ENCODE measurements around the gene WDR43.

Gene WDR43

GRCh38 chr2:28930205-28930604, 35.7 kb downstream of the WDR43 start:
- TF ChIP-seq CTCF (IDR thresholded peaks at IDR 0.05; ENCODE audit: insufficient read depth, missing control alignments) = no peak
- DNase-seq (ENCODE audit: insufficient read length, low spot score) = no peak
- no peak for FAIRE-seq

- no peak for TF ChIP-seq CTCF (IDR thresholded peaks at IDR 0.05; ENCODE audit: insufficient read depth, missing control alignments)
- DNase-seq (ENCODE audit: insufficient read length, low spot score) = no peak
- no peak for FAIRE-seq
Measured at GRCh38 chr2:28934769-28935168, 40.3 kb downstream of the WDR43 start.

GRCh38 chr2:28941008-28941407, 46.5 kb downstream of the WDR43 start:
- FAIRE-seq = no peak
- no peak for DNase-seq (ENCODE audit: insufficient read length, low spot score)
- TF ChIP-seq CTCF (IDR thresholded peaks at IDR 0.05; ENCODE audit: insufficient read depth, missing control alignments) = no peak

- DNase-seq (ENCODE audit: insufficient read length, low spot score) (no peak), FAIRE-seq (no peak)
- TF ChIP-seq CTCF (IDR thresholded peaks at IDR 0.05; ENCODE audit: insufficient read depth, missing control alignments) = no peak
Measured at GRCh38 chr2:28944535-28945248, 50.2 kb downstream of the WDR43 start.

- FAIRE-seq (no peak), DNase-seq (ENCODE audit: insufficient read length, low spot score) (no peak)
- TF ChIP-seq CTCF (IDR thresholded peaks at IDR 0.05; ENCODE audit: insufficient read depth, missing control alignments) = no peak
Measured at GRCh38 chr2:28948160-28948559, 53.7 kb downstream of the WDR43 start.

GRCh38 chr2:28949190-28949589, 54.7 kb downstream of the WDR43 start:
- no peak for TF ChIP-seq CTCF (IDR thresholded peaks at IDR 0.05; ENCODE audit: insufficient read depth, missing control alignments)
- FAIRE-seq (no peak), DNase-seq (ENCODE audit: insufficient read length, low spot score) (no peak)

- FAIRE-seq (no peak), DNase-seq (ENCODE audit: insufficient read length, low spot score) (no peak)
- TF ChIP-seq CTCF (IDR thresholded peaks at IDR 0.05; ENCODE audit: insufficient read depth, missing control alignments) = no peak
Measured at GRCh38 chr2:28949617-28950305, 55.3 kb downstream of the WDR43 start.

Measured in D721Med (cell line).